DND-41 (cell line): ENCODE measurements around the gene NOP10.

ENCODE experiments used
- EZH2 ChIP-seq: IDR thresholded peaks from 3 replicates; pipeline ENCODE4 v1.6.1; 2012; ENCODE audit warnings: borderline replicate concordance, low read depth, mild to moderate bottlenecking, moderate library complexity, low read length, inconsistent platforms; ENCODE audit not compliant: severe bottlenecking
- TF ChIP-seq, protein P1 (sequence below): IDR thresholded peaks from 2 replicates; pipeline ENCODE4 v1.5.1; 2012; ENCODE audit warnings: borderline replicate concordance, low read length, moderate library complexity, mild to moderate bottlenecking; ENCODE audit not compliant: poor library complexity, severe bottlenecking; ENCODE audit errors: extremely low read depth

DNA sequence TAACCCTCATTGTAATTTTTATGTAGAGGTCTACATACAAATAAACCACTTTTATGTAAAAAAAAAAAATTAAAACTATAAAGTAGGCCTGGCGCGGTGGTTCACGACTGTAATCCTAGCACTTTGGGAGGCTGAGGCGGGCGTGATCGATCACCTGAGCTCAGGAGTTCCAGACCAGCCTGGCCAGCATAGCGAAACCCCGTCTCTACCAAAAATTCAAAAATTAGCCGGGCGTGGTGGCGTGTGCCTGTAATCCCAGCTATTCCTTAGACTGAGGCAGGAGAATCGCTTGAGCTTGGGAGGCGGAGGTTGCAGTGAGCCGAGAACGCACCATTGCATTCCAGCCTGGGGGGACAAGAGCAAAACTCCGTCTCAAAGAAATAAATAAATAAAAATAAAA, 4.6 kb downstream of the NOP10 start:
- TF ChIP-seq, protein P1, sequence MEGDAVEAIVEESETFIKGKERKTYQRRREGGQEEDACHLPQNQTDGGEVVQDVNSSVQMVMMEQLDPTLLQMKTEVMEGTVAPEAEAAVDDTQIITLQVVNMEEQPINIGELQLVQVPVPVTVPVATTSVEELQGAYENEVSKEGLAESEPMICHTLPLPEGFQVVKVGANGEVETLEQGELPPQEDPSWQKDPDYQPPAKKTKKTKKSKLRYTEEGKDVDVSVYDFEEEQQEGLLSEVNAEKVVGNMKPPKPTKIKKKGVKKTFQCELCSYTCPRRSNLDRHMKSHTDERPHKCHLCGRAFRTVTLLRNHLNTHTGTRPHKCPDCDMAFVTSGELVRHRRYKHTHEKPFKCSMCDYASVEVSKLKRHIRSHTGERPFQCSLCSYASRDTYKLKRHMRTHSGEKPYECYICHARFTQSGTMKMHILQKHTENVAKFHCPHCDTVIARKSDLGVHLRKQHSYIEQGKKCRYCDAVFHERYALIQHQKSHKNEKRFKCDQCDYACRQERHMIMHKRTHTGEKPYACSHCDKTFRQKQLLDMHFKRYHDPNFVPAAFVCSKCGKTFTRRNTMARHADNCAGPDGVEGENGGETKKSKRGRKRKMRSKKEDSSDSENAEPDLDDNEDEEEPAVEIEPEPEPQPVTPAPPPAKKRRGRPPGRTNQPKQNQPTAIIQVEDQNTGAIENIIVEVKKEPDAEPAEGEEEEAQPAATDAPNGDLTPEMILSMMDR = no peak
- TF ChIP-seq EZH2 = no peak
